ENCODE measurements around the gene INTS11. TPM values are rescaled to one million over a fixed set of nuclear protein-coding genes. Genes with fewer than 3 reads are reported as not detected.

Gene INTS11
- total and polyA plus RNA-seq, 2 of the 13 experiments (the other 11 are each of a cell fraction or from before 2014, with no cell fraction given) = 52.8 to 94.8 TPM

- no peak for TF ChIP-seq FOXA1 (IDR thresholded peaks at IDR 0.05)
- no peak for TF ChIP-seq FOXA1 (CRISPR knock-in tag; IDR thresholded peaks at IDR 0.05)
- TF ChIP-seq CBX5 (CRISPR knock-in tag; IDR thresholded peaks at IDR 0.05; ENCODE audit: borderline replicate concordance) = no peak
- TF ChIP-seq PAX8 (CRISPR knock-in tag; IDR thresholded peaks at IDR 0.05; ENCODE audit: borderline replicate concordance) = no peak
- no peak for TF ChIP-seq REXO4 (CRISPR knock-in tag; IDR thresholded peaks at IDR 0.05; ENCODE audit: borderline replicate concordance)
- TF ChIP-seq ZHX2 (IDR thresholded peaks at IDR 0.05; ENCODE audit: low read depth) = no peak
- TF ChIP-seq ZHX2 (CRISPR knock-in tag; IDR thresholded peaks at IDR 0.05; ENCODE audit: borderline replicate concordance) = no peak
- TF ChIP-seq ZBTB33 (CRISPR knock-in tag; IDR thresholded peaks at IDR 0.05) = peak; percentile 84
- TF ChIP-seq NR2F6 (IDR thresholded peaks at IDR 0.05) = no peak
- TF ChIP-seq NR2F6 (CRISPR knock-in tag; IDR thresholded peaks at IDR 0.05) = no peak
- TF ChIP-seq, protein P1, sequence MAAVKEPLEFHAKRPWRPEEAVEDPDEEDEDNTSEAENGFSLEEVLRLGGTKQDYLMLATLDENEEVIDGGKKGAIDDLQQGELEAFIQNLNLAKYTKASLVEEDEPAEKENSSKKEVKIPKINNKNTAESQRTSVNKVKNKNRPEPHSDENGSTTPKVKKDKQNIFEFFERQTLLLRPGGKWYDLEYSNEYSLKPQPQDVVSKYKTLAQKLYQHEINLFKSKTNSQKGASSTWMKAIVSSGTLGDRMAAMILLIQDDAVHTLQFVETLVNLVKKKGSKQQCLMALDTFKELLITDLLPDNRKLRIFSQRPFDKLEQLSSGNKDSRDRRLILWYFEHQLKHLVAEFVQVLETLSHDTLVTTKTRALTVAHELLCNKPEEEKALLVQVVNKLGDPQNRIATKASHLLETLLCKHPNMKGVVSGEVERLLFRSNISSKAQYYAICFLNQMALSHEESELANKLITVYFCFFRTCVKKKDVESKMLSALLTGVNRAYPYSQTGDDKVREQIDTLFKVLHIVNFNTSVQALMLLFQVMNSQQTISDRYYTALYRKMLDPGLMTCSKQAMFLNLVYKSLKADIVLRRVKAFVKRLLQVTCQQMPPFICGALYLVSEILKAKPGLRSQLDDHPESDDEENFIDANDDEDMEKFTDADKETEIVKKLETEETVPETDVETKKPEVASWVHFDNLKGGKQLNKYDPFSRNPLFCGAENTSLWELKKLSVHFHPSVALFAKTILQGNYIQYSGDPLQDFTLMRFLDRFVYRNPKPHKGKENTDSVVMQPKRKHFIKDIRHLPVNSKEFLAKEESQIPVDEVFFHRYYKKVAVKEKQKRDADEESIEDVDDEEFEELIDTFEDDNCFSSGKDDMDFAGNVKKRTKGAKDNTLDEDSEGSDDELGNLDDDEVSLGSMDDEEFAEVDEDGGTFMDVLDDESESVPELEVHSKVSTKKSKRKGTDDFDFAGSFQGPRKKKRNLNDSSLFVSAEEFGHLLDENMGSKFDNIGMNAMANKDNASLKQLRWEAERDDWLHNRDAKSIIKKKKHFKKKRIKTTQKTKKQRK (IDR thresholded peaks at IDR 0.05; ENCODE audit: low read length) = no peak
- TF ChIP-seq NFYB (CRISPR knock-in tag; IDR thresholded peaks at IDR 0.05) = no peak
- TF ChIP-seq MBNL3 (CRISPR knock-in tag; conservative IDR thresholded peaks at IDR 0.05) = no peak
- no peak for TF ChIP-seq ZNF784 (CRISPR knock-in tag; IDR thresholded peaks at IDR 0.05; ENCODE audit: borderline replicate concordance)
- TF ChIP-seq FOXK1 (CRISPR knock-in tag; IDR thresholded peaks at IDR 0.05; ENCODE audit: borderline replicate concordance, low read depth) = no peak
Observed at GRCh38 chr1:1278620-1279019, 45.8 kb downstream of the INTS11 start (continued).
